ENCODE data around the gene DCAF8. TPM values are rescaled to one million over a fixed set of nuclear protein-coding genes. Genes with fewer than 3 reads are reported as not detected.

Gene DCAF8
- total RNA-seq, 1 experiment from 2014 or later, result 143 TPM

DNA sequence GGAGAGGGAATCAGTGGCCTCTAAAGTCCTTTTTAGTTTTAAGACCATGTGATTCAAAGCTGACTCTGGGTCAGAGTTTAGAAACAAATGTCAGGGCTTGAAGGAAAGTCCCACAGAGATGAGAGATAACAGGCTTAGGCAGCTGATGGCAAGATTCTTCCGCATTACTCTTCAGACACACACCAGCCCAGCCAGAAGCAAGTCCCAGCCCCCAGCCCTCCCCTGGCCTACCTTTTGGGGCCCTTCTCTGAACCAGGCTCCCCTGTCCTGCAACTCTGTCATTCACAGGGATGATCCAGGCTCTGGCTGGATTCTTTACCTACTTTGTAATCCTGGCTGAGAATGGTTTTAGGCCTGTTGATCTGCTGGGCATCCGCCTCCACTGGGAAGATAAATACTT, 85.1 kb downstream of the DCAF8 start:
- DNase-seq (ENCODE audit: low spot score) (no peak), ATAC-seq (no peak; the same call in none of the 2 replicates)
- H3K27me3 Mint-ChIP-seq (ENCODE audit: low read depth), result peaks cover 10% of the 10 kb centered on the region
- peaks cover 23% of the 10 kb centered on the region for H3K4me1 Mint-ChIP-seq
- H3K4me3 Mint-ChIP-seq, result no peak overlapping the region
- H3K9me3 Mint-ChIP-seq, result peaks cover 3% of the 10 kb centered on the region; the same call in 1 of the 2 replicates
- no peak overlapping the region for H3K27ac Mint-ChIP-seq
- ChIA-PET CTCF (interaction anchor here (1.0 to 2.1 kb wide), 3 partner anchors 15 to 75 kb away, joined by 4 to 7 read pairs (median 5); no protein-coding TSS in a partner anchor), POLR2A (no interaction called here)
- no peaks in the 10 kb centered on the region for H3K36me3 Mint-ChIP-seq
- TF ChIP-seq ATF2 (CRISPR knock-in tag; IDR thresholded peaks at IDR 0.05; ENCODE audit: borderline replicate concordance, low read depth) (no peak), TCF7 (CRISPR knock-in tag; IDR thresholded peaks at IDR 0.05; ENCODE audit: low read depth) (no peak), RELA (CRISPR knock-in tag; IDR thresholded peaks at IDR 0.05; ENCODE audit: borderline replicate concordance) (no peak), ZNF317 (CRISPR knock-in tag; IDR thresholded peaks at IDR 0.05; ENCODE audit: borderline replicate concordance, low read depth) (no peak), NFYB (CRISPR knock-in tag; conservative IDR thresholded peaks at IDR 0.05; ENCODE audit: low read depth) (no peak), AFF4 (CRISPR knock-in tag; IDR thresholded peaks at IDR 0.05; ENCODE audit: borderline replicate concordance) (no peak), FOXJ3 (CRISPR knock-in tag; IDR thresholded peaks at IDR 0.05; ENCODE audit: borderline replicate concordance) (no peak), TEAD1 (CRISPR knock-in tag; IDR thresholded peaks at IDR 0.05) (no peak), ZNF396 (CRISPR knock-in tag; IDR thresholded peaks at IDR 0.05; ENCODE audit: borderline replicate concordance) (no peak), GTF2I (CRISPR knock-in tag; conservative IDR thresholded peaks at IDR 0.05) (no peak), IRF2 (CRISPR knock-in tag; IDR thresholded peaks at IDR 0.05; ENCODE audit: borderline replicate concordance, low read depth) (no peak), ZNF232 (CRISPR knock-in tag; IDR thresholded peaks at IDR 0.05) (no peak), MLX (CRISPR knock-in tag; IDR thresholded peaks at IDR 0.05) (no peak), NR2C2 (CRISPR knock-in tag; IDR thresholded peaks at IDR 0.05) (no peak)
- TF ChIP-seq, protein P1, sequence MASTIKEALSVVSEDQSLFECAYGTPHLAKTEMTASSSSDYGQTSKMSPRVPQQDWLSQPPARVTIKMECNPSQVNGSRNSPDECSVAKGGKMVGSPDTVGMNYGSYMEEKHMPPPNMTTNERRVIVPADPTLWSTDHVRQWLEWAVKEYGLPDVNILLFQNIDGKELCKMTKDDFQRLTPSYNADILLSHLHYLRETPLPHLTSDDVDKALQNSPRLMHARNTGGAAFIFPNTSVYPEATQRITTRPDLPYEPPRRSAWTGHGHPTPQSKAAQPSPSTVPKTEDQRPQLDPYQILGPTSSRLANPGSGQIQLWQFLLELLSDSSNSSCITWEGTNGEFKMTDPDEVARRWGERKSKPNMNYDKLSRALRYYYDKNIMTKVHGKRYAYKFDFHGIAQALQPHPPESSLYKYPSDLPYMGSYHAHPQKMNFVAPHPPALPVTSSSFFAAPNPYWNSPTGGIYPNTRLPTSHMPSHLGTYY (CRISPR knock-in tag; IDR thresholded peaks at IDR 0.05), result no peak
- TF ChIP-seq, protein P2, sequence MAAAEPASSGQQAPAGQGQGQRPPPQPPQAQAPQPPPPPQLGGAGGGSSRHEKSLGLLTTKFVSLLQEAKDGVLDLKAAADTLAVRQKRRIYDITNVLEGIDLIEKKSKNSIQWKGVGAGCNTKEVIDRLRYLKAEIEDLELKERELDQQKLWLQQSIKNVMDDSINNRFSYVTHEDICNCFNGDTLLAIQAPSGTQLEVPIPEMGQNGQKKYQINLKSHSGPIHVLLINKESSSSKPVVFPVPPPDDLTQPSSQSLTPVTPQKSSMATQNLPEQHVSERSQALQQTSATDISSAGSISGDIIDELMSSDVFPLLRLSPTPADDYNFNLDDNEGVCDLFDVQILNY (CRISPR knock-in tag; IDR thresholded peaks at IDR 0.05), result no peak
- TF ChIP-seq, protein P3, sequence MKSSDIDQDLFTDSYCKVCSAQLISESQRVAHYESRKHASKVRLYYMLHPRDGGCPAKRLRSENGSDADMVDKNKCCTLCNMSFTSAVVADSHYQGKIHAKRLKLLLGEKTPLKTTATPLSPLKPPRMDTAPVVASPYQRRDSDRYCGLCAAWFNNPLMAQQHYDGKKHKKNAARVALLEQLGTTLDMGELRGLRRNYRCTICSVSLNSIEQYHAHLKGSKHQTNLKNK (CRISPR knock-in tag; IDR thresholded peaks at IDR 0.05), result no peak
- TF ChIP-seq, protein P4, sequence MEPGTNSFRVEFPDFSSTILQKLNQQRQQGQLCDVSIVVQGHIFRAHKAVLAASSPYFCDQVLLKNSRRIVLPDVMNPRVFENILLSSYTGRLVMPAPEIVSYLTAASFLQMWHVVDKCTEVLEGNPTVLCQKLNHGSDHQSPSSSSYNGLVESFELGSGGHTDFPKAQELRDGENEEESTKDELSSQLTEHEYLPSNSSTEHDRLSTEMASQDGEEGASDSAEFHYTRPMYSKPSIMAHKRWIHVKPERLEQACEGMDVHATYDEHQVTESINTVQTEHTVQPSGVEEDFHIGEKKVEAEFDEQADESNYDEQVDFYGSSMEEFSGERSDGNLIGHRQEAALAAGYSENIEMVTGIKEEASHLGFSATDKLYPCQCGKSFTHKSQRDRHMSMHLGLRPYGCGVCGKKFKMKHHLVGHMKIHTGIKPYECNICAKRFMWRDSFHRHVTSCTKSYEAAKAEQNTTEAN (CRISPR knock-in tag; IDR thresholded peaks at IDR 0.05), result no peak
- TF ChIP-seq, protein P5, sequence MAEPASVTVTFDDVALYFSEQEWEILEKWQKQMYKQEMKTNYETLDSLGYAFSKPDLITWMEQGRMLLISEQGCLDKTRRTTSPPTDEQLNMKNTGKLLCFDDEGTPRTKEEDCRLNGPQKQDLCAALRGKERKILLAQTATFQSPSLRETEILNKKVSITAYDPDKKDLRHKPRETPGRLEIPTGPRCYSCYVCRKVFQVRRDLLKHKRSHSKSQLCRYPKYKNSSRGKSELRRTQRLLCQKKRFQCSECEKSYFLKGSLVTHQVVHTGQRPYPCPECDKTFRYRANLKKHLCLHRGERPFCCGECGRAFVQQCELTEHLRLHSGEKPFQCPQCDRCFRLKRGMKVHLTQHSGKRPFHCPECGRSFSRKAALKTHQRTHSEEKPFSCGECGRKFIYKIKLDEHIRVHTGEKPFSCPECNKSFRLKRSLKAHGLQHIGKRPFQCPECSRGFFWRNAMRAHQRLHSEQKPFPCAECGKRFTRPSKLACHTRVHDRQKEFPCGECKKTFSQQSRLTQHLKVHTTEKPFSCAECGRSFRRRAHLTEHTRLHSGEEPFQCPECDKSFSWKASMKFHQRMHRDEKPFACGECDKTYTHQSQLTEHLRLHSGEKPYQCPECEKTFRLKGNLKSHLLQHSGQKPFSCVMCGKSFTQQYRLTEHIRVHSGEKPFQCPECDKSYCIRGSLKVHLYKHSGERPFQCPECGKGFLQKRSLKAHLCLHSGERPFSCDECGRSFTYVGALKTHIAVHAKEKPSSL (CRISPR knock-in tag; conservative IDR thresholded peaks at IDR 0.05), result no peak
- TF ChIP-seq, protein P6, sequence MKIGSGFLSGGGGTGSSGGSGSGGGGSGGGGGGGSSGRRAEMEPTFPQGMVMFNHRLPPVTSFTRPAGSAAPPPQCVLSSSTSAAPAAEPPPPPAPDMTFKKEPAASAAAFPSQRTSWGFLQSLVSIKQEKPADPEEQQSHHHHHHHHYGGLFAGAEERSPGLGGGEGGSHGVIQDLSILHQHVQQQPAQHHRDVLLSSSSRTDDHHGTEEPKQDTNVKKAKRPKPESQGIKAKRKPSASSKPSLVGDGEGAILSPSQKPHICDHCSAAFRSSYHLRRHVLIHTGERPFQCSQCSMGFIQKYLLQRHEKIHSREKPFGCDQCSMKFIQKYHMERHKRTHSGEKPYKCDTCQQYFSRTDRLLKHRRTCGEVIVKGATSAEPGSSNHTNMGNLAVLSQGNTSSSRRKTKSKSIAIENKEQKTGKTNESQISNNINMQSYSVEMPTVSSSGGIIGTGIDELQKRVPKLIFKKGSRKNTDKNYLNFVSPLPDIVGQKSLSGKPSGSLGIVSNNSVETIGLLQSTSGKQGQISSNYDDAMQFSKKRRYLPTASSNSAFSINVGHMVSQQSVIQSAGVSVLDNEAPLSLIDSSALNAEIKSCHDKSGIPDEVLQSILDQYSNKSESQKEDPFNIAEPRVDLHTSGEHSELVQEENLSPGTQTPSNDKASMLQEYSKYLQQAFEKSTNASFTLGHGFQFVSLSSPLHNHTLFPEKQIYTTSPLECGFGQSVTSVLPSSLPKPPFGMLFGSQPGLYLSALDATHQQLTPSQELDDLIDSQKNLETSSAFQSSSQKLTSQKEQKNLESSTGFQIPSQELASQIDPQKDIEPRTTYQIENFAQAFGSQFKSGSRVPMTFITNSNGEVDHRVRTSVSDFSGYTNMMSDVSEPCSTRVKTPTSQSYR (CRISPR knock-in tag; IDR thresholded peaks at IDR 0.05), result no peak

All from WTC11 (cell line).